HS-27A (cell line): Measurements from ENCODE around the gene PRDM5.
"Not testable (repeated sequence)": the region's sequence is repeated elsewhere in the genome, so short reads cannot be mapped to it uniquely, and the experiment has no call there.

Experiments used
- DNase-seq: peaks from one replicate; pipeline ENCODE4 v3.0.0-alpha.2; 2012; ENCODE audit warnings: low read depth, missing footprints

The PRDM5 gene

GRCh38 chr4:120703908-120704307 is 218.6 kb downstream of the PRDM5 start:
- no peak for DNase-seq

- no peak for DNase-seq
Observed at GRCh38 chr4:120699354-120699753, 223.2 kb downstream of the PRDM5 start.

GRCh38 chr4:120694973-120695372 is 227.6 kb downstream of the PRDM5 start:
- peak; percentile 49 for DNase-seq

GRCh38 chr4:120693816-120694215 is 228.7 kb downstream of the PRDM5 start:
- DNase-seq = no peak

- peak; percentile 46 for DNase-seq
Observed at GRCh38 chr4:120692964-120693363, 229.6 kb downstream of the PRDM5 start.

- no peak for DNase-seq
Observed at GRCh38 chr4:120691536-120691935, 231.0 kb downstream of the PRDM5 start.

GRCh38 chr4:120691106-120691505 is 231.4 kb downstream of the PRDM5 start:
- DNase-seq = no peak

GRCh38 chr4:120688791-120689190 is 233.7 kb downstream of the PRDM5 start:
- DNase-seq = no peak

- no peak for DNase-seq
Observed at GRCh38 chr4:120685756-120686278, 236.7 kb downstream of the PRDM5 start.

- DNase-seq = no peak
Observed at GRCh38 chr4:120683897-120684540, 238.5 kb downstream of the PRDM5 start.

- DNase-seq = no peak
Observed at GRCh38 chr4:120682981-120683380, 239.5 kb downstream of the PRDM5 start.

- no peak for DNase-seq
Observed at GRCh38 chr4:120680647-120681228, 241.8 kb downstream of the PRDM5 start.

- no peak for DNase-seq
Observed at GRCh38 chr4:120673696-120674095, 248.8 kb downstream of the PRDM5 start.

GRCh38 chr4:120672558-120673147 is 249.9 kb downstream of the PRDM5 start:
- no peak for DNase-seq

- no peak for DNase-seq
Observed at GRCh38 chr4:120672076-120672475, 250.4 kb downstream of the PRDM5 start.

GRCh38 chr4:120671538-120671937 is 251.0 kb downstream of the PRDM5 start:
- DNase-seq = no peak

- no peak for DNase-seq
Observed at GRCh38 chr4:120667102-120667501, 255.4 kb downstream of the PRDM5 start.

GRCh38 chr4:120664851-120665250 is 257.7 kb downstream of the PRDM5 start:
- no peak for DNase-seq

GRCh38 chr4:120659616-120660170 is 262.8 kb downstream of the PRDM5 start:
- no peak for DNase-seq

- DNase-seq = no peak
Observed at GRCh38 chr4:120658772-120659171, 263.8 kb downstream of the PRDM5 start.

- DNase-seq = no peak
Observed at GRCh38 chr4:120653804-120654573, 268.5 kb downstream of the PRDM5 start.

- DNase-seq = not testable (repeated sequence)
Observed at GRCh38 chr4:120648336-120648735, 274.2 kb downstream of the PRDM5 start.
